NCI-H1105 (cell line): Measurements from ENCODE around the gene GCNT2.
A peak's percentile ranks its signal among the peaks of the same experiment; 100 is the strongest.
"Not testable (repeated sequence)": the region's sequence is repeated elsewhere in the genome, so short reads cannot be mapped to it uniquely, and the experiment has no call there.

Source experiments
- DNase-seq: peaks from one replicate; lab custom pipeline; 2025; lab: John Stamatoyannopoulos, UW

The GCNT2 gene

DNA sequence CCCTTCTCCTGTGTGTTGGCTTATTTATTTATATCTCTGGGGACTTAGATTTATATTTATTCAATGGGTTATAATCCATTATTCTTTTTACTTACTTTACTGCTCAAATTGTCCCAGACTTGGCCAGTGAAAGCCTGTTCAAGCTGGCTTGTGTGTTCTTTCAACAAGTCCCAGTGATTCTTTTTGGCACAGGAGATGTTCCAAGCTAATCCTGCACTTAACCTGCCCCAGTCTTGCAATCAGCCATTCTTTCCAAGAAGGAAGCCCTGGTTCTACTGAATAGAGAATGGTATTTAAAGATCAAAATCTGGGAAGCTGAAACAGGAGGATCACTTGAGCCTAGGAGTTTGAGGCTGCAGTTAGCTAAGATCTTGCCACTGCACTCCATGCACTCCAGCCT lies 26.7 kb downstream of the GCNT2 start:
- no peak for DNase-seq

DNA sequence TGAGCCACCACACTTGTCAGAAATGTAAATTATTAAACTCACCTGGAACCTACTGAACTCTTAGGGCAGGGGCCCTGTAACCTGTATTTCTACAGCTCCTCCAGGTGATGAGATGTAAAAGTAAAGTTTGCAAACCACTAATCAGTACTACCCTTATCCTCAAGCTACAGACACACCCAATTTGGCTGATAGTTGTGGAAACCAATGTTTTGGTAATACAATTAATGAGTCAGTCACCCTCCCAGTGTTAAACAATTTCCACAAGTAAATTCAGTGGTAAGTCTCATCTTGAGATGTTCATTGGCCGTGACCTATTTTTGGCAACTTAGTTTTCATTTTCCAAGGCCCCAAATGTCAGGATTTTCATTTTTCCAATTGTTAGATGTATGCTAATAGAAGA lies 29.6 kb downstream of the GCNT2 start:
- DNase-seq = no peak

DNA sequence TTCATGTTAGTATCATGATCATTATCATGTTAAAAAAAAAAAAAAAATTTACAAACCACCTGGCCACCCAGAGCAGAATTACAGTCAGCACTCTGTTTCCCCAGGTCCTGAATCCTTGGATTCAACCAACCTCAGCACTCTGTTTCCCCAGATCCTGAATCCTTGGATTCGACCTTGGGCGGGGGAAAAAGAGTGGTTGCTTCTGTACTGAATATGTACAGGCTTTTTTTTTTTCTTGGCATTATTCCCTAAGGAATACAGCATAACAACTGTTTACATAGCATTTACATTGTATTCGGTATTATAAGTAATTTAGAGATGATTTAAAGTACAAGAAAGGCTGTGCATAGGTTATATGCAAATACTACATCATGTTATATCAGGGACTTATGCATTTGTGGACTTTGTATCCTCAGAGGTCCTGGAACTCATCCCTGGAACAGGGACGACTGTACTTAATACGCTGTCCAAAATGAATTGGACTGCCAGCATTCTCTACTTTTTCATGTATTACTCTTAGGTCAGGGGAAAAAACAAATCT lies 31.2 kb downstream of the GCNT2 start:
- DNase-seq = no peak

DNA sequence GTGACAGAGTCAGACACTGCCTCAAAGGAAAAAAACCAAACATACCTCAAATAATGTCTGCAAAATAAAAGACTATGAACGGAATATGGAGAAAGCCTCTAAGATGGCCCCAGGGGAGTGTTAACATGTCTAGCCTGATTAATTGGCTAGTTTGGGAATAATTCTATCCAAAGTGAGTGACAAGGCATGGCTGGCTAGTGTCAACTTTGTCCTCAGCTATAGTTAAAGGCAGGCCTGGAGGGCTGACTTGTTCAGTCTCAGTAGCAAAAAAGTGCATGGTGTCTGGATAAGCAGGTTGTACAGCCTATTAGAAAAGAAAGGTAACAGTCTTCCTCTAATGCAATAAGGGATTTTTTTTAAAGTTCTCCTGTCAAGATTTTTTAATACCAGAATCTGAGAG lies 32.7 kb downstream of the GCNT2 start:
- no peak for DNase-seq

DNA sequence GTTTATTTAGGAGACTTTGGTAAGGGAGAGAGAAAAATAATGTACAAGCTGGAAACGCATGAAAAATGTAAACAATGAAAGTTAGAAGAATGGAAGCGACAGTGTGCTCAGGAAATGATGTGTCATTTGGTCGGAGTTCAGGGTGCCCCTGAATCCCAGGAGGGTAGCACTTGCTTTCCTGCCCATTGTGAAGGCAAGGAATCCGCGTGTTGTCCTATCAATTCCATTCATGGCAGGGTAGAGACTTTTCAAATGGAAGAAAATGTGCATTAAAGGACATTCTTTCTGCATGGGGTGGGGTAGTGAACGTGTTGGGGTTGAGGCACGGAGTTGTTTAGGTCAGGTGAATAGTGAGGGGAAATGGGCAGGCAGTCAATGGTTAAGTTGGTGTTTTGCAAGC lies 33.7 kb downstream of the GCNT2 start:
- no peak for DNase-seq

DNA sequence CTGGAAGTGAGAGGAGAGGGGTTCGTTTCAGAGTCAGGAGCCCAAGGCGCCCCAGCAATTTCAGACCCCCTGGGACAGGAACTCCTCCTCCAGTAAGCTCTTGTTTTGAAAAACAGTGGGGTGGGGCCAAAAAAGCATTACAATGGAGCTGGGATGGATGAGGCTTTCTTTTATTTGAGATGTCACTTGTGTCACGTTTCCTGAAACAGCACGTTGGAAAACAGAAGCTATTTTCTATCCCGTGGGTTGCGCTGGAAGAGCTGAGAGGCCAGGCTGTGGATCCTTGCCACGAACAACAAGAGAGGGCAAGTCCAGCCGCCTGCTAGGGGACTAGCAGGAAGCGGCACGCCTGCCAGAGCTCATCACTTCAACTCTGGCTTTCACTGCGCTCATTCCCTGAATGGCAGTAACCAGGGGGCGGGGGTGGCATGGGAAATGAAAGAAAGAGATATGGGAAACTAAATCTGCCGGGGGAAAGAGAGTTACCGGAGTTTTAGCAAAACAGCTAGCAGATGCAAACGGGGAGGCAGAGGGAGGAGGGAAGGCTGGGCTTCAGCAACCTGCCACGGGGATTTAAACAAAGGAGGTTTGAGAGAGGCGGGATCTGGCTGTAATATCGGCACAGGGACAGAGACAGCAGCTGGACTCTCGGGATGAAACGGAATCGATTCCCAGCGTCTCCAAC lies 34.6 kb downstream of the GCNT2 start:
- DNase-seq = peak; percentile 83

DNA sequence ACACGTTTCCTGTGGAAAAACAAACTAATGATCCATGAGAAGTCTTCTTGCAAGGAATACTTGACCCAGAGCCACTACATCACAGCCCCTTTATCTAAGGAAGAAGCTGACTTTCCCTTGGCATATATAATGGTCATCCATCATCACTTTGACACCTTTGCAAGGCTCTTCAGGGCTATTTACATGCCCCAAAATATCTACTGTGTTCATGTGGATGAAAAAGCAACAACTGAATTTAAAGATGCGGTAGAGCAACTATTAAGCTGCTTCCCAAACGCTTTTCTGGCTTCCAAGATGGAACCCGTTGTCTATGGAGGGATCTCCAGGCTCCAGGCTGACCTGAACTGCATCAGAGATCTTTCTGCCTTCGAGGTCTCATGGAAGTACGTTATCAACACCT lies 35.4 kb downstream of the GCNT2 start:
- DNase-seq = no peak

DNA sequence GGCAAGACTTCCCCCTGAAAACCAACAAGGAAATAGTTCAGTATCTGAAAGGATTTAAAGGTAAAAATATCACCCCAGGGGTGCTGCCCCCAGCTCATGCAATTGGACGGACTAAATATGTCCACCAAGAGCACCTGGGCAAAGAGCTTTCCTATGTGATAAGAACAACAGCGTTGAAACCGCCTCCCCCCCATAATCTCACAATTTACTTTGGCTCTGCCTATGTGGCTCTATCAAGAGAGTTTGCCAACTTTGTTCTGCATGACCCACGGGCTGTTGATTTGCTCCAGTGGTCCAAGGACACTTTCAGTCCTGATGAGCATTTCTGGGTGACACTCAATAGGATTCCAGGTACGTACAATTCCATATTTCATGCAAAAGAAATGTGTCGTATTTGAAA lies 35.8 kb downstream of the GCNT2 start:
- peak; percentile 19 for DNase-seq

DNA sequence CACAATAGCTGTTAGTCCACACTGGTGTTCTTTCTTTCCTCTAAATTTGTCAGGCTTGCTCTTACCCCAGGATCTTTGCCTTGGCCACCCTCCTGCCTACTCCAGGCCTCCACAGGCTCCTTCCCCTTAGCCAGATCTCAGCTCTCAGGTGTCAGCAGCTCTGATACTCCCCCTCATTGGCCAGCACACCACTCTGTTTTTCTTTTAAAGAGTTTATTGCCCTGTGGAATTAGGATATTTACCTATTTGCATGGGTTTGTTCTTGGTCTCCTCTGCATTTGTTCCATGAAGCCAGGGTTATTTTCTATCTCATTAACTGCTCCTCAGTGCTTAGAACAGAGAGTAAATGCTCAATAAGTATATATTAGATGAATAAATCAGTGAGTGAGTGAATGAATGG lies 36.8 kb downstream of the GCNT2 start:
- DNase-seq = no peak

DNA sequence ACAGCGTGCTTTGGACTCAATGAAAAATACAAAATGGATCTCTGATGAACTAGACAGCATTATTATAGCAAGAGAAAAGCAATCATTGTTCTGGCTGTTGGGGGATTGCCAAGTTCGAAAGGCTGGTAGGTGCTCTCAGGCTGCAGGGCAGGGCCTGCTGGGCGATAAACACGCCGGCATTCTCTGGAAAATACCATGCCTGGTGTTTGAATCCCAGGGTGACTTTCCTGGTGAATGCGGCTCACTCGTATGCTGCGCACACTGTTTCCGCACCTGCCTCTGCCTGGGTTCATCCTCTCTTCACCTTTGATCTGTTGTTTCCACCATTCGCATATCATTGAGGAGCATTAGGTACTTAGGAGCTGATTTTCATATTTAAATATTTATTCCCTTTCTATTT lies 37.4 kb downstream of the GCNT2 start:
- peak; percentile 79 for DNase-seq

DNA sequence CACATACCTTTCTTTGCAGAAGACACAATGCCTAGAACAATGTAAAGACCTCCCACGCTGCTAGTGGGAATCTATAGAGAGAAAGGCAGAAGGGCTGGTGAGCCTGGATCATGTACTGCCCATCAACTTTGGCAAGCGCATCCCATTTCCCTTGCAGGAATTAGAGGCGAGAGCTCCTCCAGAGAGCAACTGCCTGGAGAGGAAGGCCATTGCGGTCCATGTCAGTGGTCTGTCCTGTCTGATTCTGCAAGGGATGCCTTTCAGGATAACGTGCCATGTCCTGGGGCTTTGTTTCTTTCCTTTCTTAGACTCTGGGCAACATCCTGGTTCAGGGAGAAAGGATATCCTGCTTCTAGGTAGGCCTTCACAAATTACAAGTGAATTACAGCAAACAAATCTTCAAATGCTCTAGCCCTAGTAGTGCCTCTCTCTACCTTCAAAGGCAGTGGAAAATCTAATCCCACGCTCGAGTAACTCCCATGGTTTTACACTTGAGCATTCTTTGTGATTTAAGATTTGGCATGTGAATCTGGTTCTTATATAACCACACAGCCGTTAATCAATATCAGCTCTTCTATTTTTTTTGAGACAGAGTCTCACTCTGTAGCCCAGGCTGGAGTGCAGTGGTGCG lies 38.5 kb downstream of the GCNT2 start:
- no peak for DNase-seq

DNA sequence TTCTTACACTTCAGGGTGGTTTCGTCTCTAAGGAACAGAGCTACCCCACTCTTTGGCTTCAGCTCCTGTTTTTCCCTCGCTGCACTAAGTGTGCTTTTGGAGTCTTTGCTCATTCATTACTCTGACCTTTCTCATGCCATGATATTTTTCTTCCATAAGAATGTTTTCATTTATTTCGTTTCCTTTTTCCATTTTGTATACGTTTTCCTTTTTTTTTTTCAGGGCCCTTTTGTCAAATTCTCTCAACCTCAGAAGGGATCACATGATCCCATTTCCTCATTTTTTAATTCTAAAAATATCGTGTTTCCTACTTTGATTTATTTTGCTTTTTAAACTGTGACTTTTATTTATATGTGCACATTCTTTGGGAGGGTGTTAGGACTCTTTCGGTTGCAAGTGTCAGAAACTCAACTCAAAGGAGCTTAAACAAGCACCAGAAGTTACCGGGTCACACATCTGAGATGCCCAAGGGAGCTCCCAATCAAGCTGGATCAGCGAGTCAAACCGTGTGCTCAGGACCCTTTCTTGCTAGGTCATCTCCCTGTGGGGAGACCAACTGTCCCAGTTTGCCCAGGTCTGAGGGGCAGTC lies 40.6 kb downstream of the GCNT2 start:
- DNase-seq = no peak

DNA sequence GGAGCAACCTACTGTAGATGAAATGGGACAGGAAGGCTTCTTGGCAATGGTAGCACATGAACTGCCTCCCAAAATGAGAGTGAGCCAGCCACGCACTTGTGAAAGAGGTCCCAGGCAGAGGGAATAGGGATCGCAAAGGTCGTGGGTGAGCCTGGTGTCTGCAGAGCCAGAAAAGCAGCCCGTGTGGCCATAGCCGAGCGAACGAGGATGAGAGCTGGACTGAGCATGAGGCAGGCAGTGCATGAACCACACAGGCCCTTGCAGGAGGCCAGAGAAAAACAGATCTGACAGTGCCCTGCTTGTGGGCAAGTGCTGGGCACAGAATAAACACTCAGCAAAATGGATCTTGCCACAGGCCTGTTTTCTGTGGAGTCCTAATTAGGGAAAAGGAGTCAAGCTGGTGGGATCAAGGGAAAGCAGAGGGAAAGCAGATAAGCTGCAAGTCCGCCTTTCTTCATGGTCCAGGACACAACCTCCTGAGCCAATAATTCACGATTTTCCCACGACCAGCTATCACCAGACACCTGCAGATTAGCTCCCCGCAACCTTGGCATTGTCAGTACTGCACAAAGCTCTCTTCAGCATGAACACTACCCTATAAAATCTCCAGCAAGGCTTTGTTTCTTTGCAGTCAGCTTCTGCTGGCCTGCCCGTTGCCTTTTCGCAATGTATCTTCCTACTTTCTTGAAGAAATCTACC lies 44.0 kb downstream of the GCNT2 start:
- no peak for DNase-seq

DNA sequence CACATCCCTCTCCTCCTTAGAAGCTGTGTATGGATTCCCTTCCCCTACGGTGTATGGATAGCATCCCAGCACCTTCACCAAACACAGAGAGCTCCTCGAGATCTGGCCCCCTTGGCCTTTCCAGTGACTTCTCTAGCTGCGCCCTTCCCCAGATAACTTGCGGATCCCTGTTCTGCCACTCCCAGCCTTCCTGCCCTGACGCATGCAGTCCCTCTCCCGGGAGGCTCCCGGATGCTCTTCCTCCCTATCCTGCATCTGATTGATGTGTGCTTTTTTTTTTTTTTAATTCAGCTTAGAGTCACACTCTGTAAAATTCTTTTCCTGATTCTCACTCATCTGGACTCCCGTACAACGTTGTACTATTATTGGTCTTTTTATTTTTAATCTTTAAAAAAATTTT lies 44.8 kb downstream of the GCNT2 start:
- no peak for DNase-seq

DNA sequence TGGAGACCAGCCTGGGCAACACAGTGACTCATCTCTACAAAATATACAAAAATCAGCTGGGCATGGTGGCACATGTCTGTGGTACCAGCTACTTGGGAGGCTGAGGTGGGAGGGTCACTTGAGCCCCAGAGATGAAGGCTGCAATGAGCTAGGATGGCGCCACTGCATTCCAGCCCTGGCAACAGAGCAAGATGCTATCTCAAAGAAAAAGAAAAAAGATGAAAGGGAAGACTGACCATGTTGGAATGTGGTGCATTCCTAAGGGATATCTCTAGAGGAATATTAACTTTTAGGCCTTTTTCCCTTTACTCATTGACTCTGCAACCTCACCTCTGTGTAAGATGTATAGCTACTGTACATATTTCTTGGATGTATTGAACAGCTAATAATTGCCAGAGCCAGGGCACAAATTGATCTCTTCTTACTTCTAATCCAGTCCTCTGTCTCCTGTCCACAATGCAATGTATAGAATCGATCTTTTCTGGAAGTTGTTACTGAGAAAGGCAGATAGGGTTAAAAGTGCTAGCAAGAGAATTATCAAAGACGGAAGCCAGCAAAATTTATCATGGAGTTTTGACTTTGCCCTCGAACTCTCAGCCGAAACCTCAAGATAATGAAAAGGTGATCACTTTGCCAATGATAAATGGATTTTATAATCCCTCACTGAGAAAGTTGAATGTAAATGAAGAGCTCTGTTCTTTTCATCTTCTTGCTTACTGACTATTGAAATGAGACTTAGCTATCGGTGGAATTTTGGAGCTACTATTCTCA lies 46.3 kb downstream of the GCNT2 start:
- DNase-seq = no peak

DNA sequence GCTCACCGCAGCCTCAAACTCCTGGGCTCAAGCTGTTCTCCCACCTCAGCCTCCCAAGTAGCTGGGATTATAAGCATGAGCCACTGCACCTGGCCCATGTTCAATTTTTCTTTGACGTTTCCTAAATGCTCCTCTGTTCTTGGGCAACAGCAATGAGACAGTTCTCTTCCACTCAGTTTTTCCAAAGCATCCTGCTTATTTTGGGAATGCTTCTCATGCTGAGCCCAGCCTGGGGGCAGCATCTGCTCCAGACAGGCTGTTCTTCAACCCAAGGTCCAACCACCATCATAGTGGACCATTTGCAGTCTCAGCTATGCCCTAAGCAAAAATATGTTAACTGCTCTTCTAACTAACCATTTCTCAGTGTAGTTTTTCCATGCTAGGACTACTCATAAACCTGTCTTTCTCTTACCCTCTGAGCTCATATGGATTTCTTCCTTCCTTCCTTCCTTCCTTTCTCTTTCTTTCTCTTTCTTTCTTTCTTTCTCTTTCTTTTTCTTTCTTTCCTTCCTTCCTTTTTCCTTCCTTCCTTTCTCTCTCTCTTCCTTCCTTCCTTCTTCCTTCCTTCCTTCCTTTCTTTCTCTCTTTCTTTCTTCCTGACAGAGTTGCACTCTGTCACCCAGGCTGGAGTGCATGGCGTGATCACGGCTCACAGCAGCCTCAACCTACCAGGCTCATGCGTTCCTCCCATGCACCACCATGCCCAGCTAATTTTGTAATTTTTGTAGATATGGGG lies 48.4 kb downstream of the GCNT2 start:
- no peak for DNase-seq

DNA sequence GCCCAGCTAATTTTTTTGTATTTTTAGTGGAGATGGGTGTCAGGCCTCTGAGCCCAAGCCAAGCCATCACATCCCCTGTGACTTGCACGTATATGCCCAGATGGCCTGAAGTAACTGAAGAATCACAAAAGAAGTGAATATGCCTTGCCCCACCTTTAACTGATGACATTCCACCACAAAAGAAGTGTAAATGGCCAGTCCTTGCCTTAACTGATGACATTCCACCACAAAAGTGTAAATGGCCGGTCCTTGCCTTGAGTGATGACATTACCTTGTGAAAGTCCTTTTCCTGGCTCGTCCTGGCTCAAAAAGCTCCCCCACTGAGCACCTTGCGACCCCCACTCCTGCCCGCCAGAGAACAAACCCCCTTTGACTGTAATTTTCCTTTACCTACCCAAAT lies 54.4 kb downstream of the GCNT2 start:
- DNase-seq = not testable (repeated sequence)

DNA sequence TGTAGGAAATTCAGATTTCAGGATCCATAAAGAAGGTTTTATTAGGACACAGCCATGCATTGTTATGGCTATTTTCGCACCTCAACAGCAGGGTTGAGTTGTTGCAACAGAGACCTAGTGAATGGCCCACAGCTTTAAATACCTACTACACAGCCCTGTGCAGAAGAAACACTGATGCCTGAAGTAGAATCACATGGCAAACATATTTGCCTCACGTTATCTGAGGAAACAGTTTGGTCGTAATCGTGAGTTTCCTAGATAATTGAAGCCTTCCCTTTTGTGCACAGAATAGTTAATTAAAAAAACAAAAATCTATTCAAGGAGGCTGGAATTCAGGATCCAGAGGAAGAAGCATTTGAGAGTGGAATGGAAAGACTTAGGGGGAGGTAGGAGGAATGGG lies 55.1 kb downstream of the GCNT2 start:
- DNase-seq = no peak

DNA sequence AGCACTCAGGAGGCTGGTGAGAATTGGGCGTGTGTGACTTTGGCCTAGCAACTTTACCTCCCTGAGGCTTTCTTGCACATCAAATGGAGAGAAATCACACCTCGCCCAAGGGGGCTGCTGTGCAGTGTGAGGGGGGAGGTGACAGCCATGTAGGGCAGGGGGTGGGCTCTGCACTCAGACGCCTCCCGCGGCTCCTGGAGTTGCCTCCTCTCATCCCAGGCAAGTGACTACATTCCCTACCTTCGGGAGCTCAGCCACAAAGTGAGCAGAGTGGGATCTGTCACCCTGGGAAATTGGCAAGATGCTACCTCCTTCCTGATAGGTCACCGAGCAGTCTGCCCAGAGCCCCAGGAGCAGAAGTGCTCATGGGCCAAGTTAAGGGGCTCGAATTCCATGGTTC lies 56.0 kb downstream of the GCNT2 start:
- DNase-seq = no peak

DNA sequence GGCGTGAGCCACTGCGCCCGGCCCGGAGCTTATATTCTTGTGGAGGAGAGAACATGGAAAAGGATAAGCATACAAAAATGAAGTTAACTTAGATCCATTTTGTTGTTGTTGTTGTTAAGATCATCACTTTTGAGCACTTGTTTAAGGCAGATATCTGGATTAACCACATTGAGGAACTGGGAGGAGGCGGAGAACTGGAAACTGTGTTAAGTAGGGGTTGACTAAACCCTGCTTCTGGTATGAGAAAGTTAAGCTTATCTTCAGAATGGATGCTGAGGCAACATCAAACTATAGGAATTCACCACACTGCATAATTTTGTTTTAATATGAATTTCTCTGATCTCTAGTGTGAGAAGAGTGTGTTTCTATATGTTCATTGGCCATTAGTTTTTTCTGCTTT lies 57.6 kb downstream of the GCNT2 start:
- no peak for DNase-seq

DNA sequence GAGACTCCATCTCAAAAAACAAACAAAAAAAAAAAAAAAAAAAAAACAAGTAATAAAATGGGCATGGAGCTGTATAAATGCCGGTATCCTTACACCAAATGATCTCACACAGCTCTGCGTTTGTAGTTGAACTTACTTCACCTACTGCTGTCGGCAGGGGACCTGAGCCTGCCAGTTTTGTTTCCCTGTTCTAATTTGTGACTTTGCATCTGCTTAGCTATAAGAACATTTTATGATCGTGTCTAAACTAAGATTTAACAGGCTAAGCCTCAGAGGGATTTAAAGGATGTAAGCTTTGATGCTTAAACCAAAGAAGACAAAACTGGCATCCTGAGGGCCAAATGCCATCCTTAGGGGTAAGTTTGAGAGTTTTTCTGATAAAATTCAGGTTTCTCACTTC lies 58.7 kb downstream of the GCNT2 start:
- no peak for DNase-seq
